Naive B cell (primary cell): ENCODE results near the gene EPHB4. TPM values are rescaled to one million over a fixed set of nuclear protein-coding genes. Genes with fewer than 3 reads are reported as not detected.
"Not testable (repeated sequence)": the region's sequence is repeated elsewhere in the genome, so short reads cannot be mapped to it uniquely, and the experiment has no call there.

Experiments
- ATAC-seq, 2 donors: fragments of 150-1000 bp; cut with Tn5 transposase; 2 replicates each; pipeline ENCODE4 v1.10.0; 2021; ENCODE audit warnings: low read depth in 2 of 2, mild to moderate bottlenecking in 2 of 2, moderate library complexity in 2 of 2
- DNase-seq: peaks from one replicate; pipeline ENCODE4 v3.0.0; 2022
- H3K27ac Mint-ChIP-seq, 6 donors: one replicate each; pipeline ENCODE4 v1.8.0; 2020 to 2022; ENCODE audit warnings: mild to moderate bottlenecking in 6 of 6, mixed read lengths in 6 of 6, moderate library complexity in 5 of 6, inconsistent platforms in 2 of 6
- H3K27me3 Mint-ChIP-seq, 3 donors: one replicate each; pipeline ENCODE4 v1.8.0; 2021 to 2022; ENCODE audit warnings: mixed read lengths in 3 of 3, mild to moderate bottlenecking in 1 of 3
- H3K36me3 Mint-ChIP-seq, 2 donors: one replicate each; pipeline ENCODE4 v1.8.0; 2020 to 2022; ENCODE audit warnings: mixed read lengths in 2 of 2, inconsistent platforms in 1 of 2, mild to moderate bottlenecking in 1 of 2
- H3K4me1 Mint-ChIP-seq, 3 donors: one replicate each; pipeline ENCODE4 v1.8.0; 2020 to 2022; ENCODE audit warnings: mixed read lengths in 3 of 3, inconsistent platforms in 1 of 3, mild to moderate bottlenecking in 1 of 3, moderate library complexity in 1 of 3
- H3K4me3 Mint-ChIP-seq, 8 donors: one replicate each; pipeline ENCODE4 v1.8.0; 2020 to 2022; ENCODE audit warnings: mild to moderate bottlenecking in 8 of 8, mixed read lengths in 8 of 8, moderate library complexity in 8 of 8, inconsistent platforms in 2 of 8
- H3K9me3 Mint-ChIP-seq, 7 donors: one replicate each; pipeline ENCODE4 v1.8.0; 2020 to 2022; ENCODE audit warnings: mixed read lengths in 7 of 7, mild to moderate bottlenecking in 5 of 7, inconsistent platforms in 2 of 7, moderate library complexity in 1 of 7
- polyA plus RNA-seq, 6 donors: library from polyadenylated mRNA; unstranded; fragments of 300-500 nt; fragmentation: Illumina TruSeq; gene quantifications; one replicate each; pipeline ENCODE4 v1.2.3, GENCODE V29; 2021; ENCODE audit warnings: low read depth in 6 of 6

Gene EPHB4
- polyA plus RNA-seq, 6 donors from 2014 or later = 0.19 to 0.69 (median 0.47) TPM; not detected in 2

- no peak for ATAC-seq
- H3K27me3 Mint-ChIP-seq = peaks cover 20 to 60% (median 56%) of the 10 kb centered on the region in 3 donors
- peaks cover 4 to 17% of the 10 kb centered on the region in 2 donors for H3K36me3 Mint-ChIP-seq
- no peaks in the 10 kb centered on the region for H3K9me3 Mint-ChIP-seq
- no peak overlapping the region for H3K27ac Mint-ChIP-seq
- DNase-seq = no peak
- peaks cover 23 to 30% (median 28%) of the 10 kb centered on the region in 3 donors for H3K4me1 Mint-ChIP-seq
- H3K4me3 Mint-ChIP-seq = no peak overlapping the region
These were observed 2.7 kb downstream of the EPHB4 start for GRCh38 chr7:100824499-100825214.

DNA sequence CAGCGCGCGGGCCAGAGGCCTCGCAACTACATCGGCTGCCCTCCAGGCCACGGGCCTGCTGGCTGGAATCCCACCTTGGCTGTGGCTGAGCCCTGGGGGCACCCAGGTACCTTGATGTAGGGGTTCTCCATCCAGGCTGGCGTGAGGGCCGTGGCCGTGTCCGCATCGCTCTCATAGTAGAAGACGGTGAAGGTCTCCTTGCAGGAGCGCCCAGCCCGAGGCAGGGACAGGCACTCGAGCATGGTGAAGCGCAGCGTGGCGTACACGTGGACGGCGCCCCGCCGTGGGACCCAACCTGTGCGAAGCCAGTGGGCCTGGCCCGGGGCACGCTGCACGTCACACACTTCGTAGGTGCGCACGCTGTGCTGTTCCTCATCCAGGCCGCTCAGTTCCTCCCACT, 3.8 kb downstream of the EPHB4 start:
- peaks cover 20 to 49% (median 45%) of the 10 kb centered on the region in 3 donors for H3K27me3 Mint-ChIP-seq
- H3K9me3 Mint-ChIP-seq = no peaks in the 10 kb centered on the region
- no peak overlapping the region for H3K27ac Mint-ChIP-seq
- peaks cover 21 to 26% (median 25%) of the 10 kb centered on the region in 3 donors for H3K4me1 Mint-ChIP-seq
- H3K4me3 Mint-ChIP-seq = no peak overlapping the region
- no peak for DNase-seq
- no peak for ATAC-seq
- H3K36me3 Mint-ChIP-seq = peaks cover 4 to 17% of the 10 kb centered on the region in 2 donors

DNA sequence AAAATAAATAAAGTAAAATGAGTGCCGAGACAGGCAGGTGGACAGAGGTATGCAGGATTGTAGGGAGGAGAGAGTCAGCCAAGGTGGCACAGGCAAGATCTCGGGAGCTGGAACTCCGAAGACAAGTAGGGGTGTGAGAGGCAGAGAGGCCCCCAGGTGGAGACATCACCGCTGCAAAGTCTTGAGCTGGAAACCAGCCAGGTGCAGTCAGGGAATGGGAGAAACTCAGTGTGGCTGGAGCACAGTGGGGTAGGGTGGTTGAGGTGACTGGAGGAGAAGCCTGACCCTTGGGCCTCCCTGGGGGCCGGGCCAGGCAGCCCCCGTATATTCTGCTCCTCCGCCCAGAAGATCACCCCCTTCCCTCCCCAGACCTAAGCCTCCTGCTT, 4.2 kb downstream of the EPHB4 start:
- H3K4me3 Mint-ChIP-seq = no peak overlapping the region
- ATAC-seq = no peak

DNA sequence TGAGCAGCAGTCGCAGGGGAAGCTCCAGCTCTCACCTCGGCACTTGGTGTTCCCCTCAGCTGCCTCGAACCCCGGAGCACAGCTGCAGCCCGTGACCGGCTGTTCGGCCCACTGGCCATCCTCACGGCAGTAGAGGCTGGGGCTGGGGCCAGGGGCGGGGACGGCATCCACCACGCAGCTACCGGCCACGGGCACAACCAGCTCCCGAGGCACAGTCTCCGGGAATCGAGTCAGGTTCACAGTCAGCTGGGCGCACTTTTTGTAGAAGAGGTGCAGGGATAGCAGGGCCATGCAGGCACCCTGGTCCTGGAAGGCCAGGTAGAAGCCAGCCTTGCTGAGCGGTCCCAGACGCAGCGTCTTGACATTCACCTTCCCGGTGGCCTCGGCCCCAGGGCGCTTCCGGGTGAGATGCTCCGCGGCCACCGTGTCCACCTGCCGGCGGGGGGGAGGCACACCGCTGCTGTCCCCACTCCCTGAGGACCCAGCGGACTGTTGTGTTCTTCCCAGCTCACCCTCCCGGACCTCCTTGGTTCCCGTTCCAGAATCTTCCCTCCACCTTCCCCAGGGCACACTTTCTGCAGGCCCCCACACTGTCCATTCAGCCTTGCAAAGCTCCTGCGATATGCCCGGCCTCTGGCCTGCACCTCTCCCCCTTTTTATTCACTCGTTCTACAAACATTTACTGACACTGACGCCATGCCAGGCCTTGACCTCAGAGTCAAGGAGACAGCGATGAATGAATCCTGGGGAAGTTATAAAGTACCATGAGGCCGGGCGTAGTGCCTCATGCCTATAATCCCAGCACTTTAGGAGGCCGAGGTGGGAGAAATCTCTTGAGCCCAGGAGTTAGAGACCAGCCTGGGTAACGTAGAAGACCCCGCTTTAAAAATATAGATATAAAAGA, 4.8 kb downstream of the EPHB4 start:
- Mint-ChIP-seq H3K27me3 (peaks cover 14 to 38% (median 35%) of the 10 kb centered on the region in 3 donors), H3K27ac (no peak overlapping the region), H3K4me1 (peaks cover 14 to 17% (median 16%) of the 10 kb centered on the region in 3 donors), H3K36me3 (peaks cover 4 to 17% of the 10 kb centered on the region in 2 donors), H3K4me3 (no peak overlapping the region), H3K9me3 (no peaks in the 10 kb centered on the region)
- DNase-seq (no peak), ATAC-seq (no peak)

More for the DNA sequence above, 4.2 kb downstream of the EPHB4 start:
- peaks cover 19 to 23% (median 22%) of the 10 kb centered on the region in 3 donors for H3K4me1 Mint-ChIP-seq
- peaks cover 20 to 45% (median 41%) of the 10 kb centered on the region in 3 donors for H3K27me3 Mint-ChIP-seq
- DNase-seq = no peak
- H3K36me3 Mint-ChIP-seq = peaks cover 4 to 17% of the 10 kb centered on the region in 2 donors
- H3K27ac Mint-ChIP-seq = no peak overlapping the region
- H3K9me3 Mint-ChIP-seq = no peaks in the 10 kb centered on the region

- H3K4me1 Mint-ChIP-seq = no peaks in the 10 kb centered on the region
- peaks cover 0 to 4% of the 10 kb centered on the region in 2 donors for H3K36me3 Mint-ChIP-seq
- H3K27me3 Mint-ChIP-seq = peaks cover 0 to 12% (median 12%) of the 10 kb centered on the region in 3 donors
- H3K4me3 Mint-ChIP-seq = no peak overlapping the region
- ATAC-seq (no peak), DNase-seq (no peak)
- H3K9me3 Mint-ChIP-seq = no peaks in the 10 kb centered on the region
- H3K27ac Mint-ChIP-seq = no peak overlapping the region
These were observed 7.7 kb downstream of the EPHB4 start for GRCh38 chr7:100819586-100819985.

DNA sequence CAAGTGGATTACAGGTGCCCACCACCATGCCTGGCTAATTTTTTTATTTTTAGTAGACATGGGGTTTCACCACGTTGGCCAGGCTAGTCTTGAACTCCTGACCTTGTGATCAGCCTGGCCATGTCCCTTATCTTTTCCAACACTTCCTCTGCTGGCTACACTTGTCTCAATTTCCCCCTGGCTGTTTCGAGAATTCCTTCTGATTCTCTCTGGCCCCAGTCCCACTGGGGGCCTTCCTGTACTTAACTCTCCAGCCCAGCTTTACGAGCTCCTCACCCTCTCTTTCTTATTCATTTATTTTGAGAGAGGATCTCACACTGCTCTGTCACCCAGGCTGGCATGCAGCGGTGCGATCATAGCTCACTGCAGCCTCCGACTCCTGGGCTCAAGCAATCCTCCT, 8.5 kb downstream of the EPHB4 start:
- peaks cover 0 to 5% (median 4%) of the 10 kb centered on the region in 3 donors for H3K27me3 Mint-ChIP-seq
- ATAC-seq = no peak
- no peak overlapping the region for H3K4me3 Mint-ChIP-seq

GRCh38 chr7:100818366-100818765, 9.0 kb downstream of the EPHB4 start:
- no peak for ATAC-seq
- Mint-ChIP-seq H3K4me3 (no peak overlapping the region), H3K27me3 (peaks cover 0 to under 1% (median 0%) of the 10 kb centered on the region in 3 donors), H3K4me1 (no peaks in the 10 kb centered on the region), H3K27ac (no peak overlapping the region), H3K36me3 (peaks cover 0 to 4% of the 10 kb centered on the region in 2 donors), H3K9me3 (no peaks in the 10 kb centered on the region)
- DNase-seq = no peak

More for the DNA sequence above, 8.5 kb downstream of the EPHB4 start:
- Mint-ChIP-seq H3K27ac (no peak overlapping the region), H3K4me1 (no peaks in the 10 kb centered on the region), H3K36me3 (peaks cover 0 to 4% of the 10 kb centered on the region in 2 donors), H3K9me3 (no peaks in the 10 kb centered on the region)
- DNase-seq = no peak

GRCh38 chr7:100817097-100817496, 10.2 kb downstream of the EPHB4 start:
- DNase-seq (no peak), ATAC-seq (no peak)
- no peak overlapping the region for H3K27ac Mint-ChIP-seq
- peaks cover 0 to 4% of the 10 kb centered on the region in 2 donors for H3K36me3 Mint-ChIP-seq
- H3K27me3 Mint-ChIP-seq = no peaks in the 10 kb centered on the region
- no peaks in the 10 kb centered on the region for H3K9me3 Mint-ChIP-seq
- no peaks in the 10 kb centered on the region for H3K4me1 Mint-ChIP-seq
- no peak overlapping the region for H3K4me3 Mint-ChIP-seq

DNA sequence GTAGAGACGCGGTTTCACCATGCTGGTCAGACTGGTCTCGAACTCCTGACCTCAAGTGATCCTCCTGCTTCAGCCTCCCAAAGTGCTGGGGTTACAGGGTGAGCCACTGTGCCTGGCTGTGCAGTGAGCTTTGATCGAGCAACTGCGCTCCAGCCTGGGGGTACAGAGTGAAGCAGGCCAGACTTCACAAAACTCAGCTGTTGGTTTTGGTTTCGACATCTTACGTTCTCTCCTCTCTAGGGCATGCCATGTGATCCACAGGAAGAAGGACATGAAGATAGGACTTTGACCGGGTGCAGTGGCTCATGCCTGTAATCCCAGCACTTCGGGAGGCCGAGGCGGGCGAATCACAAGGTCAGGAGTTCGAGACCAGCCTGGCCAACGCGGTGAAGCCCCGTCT, 10.8 kb downstream of the EPHB4 start:
- H3K27me3 Mint-ChIP-seq, ATAC-seq, H3K4me3 Mint-ChIP-seq, H3K36me3 Mint-ChIP-seq, DNase-seq, H3K4me1 Mint-ChIP-seq, H3K9me3 Mint-ChIP-seq: not testable (repeated sequence)
- peak overlapping the region in 1 of 6 donors; percentile 91 for H3K27ac Mint-ChIP-seq

DNA sequence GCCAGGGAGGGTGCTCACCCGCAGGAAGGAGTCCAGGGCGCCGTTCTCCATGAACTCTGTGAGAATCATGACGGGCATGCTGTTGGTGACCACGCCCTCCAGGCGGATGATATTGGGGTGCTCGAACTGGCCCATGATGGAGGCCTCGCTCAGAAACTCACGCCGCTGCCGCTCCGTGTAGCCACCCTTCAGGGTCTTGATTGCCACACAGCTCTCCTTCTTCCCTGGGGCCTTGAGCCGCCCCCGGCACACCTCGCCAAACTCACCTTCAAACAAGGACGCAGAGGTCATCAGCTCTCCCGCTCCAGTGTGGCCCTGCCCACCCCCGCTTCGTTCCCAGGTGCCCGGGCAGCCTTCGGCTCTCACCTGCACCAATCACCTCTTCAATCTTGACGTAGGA, 14.6 kb downstream of the EPHB4 start:
- Mint-ChIP-seq H3K27ac (peak overlapping the region in 1 of 6 donors; percentile 70), H3K9me3 (no peaks in the 10 kb centered on the region), H3K4me1 (no peaks in the 10 kb centered on the region), H3K27me3 (no peaks in the 10 kb centered on the region), H3K36me3 (no peaks in the 10 kb centered on the region), H3K4me3 (no peak overlapping the region)
- ATAC-seq = no peak
- no peak for DNase-seq

DNA sequence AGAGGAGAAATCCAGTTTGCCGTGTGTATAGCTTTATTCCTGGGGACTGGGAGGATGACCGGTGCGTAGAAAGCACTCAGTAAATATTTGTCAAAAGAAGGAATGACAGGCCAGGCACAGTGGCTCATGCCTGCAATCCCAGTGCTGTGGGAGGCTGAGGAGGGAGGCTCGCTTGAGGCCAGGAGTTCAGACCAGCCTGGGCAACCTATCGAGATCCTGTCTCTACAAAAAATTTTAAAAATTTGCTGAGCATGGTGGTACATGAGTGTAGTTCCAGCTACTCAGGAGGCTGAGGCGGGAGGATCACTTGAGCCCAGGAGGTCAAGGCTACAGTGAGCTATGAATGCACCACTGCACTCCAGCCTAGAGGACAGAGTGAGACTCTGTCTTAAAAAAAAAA, 15.8 kb downstream of the EPHB4 start:
- ATAC-seq = no peak
- DNase-seq = no peak
- Mint-ChIP-seq H3K27me3 (no peaks in the 10 kb centered on the region), H3K4me1 (no peaks in the 10 kb centered on the region), H3K9me3 (no peaks in the 10 kb centered on the region), H3K27ac (no peak overlapping the region), H3K4me3 (no peak overlapping the region), H3K36me3 (no peaks in the 10 kb centered on the region)

- ATAC-seq = no peak
- Mint-ChIP-seq H3K36me3 (no peaks in the 10 kb centered on the region), H3K4me3 (no peak overlapping the region), H3K9me3 (no peaks in the 10 kb centered on the region), H3K27ac (peak overlapping the region in 1 of 6 donors; percentile 33), H3K27me3 (no peaks in the 10 kb centered on the region), H3K4me1 (peaks cover 6 to 10% (median 9%) of the 10 kb centered on the region in 3 donors)
- DNase-seq = no peak
These were observed 18.9 kb downstream of the EPHB4 start for GRCh38 chr7:100808354-100808875.

DNA sequence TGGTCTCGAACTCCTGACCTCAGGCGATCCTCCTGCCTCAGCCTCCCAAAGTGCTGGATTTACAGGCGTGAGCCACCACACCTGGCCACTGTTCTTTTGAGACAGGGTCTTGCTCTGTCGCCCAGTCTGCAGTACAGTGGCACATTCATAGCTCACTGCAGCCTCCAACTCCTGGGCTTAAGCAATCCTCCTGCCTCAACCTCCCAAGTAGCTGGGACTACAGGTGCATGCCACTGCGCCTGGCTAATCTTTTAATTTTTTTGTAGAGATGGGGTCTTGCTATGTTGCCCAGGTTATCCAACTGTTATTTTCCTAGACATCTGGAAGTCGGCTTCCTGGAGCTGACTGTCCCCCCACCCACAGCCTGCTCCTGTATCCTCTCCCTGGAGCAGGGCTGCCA, 20.4 kb downstream of the EPHB4 start:
- Mint-ChIP-seq H3K4me3 (peak overlapping the region in 2 of 8 donors; percentile 22 to 76), H3K4me1 (peaks cover 16 to 23% (median 19%) of the 10 kb centered on the region in 3 donors), H3K27ac (peak overlapping the region in 1 of 6 donors; percentile 73)
- not testable (repeated sequence) for ATAC-seq, H3K36me3 Mint-ChIP-seq, H3K27me3 Mint-ChIP-seq, H3K9me3 Mint-ChIP-seq, DNase-seq
